Uterus (tissue), 4 donors: ENCODE measurements around the gene AGXT. TPM values are rescaled to one million over a fixed set of nuclear protein-coding genes. Genes with fewer than 3 reads are reported as not detected.

Source experiments
- DNase-seq, 2 donors: peaks; one replicate each; pipeline ENCODE4 v3.0.0-alpha.2; 2019 to 2020
- H3K27ac ChIP-seq, 2 donors: fragments of 200-600 bp; sonication (generic); 1 replicate in 1 of 2; 2 replicates in 1 of 2; pipeline ENCODE4 v1.5.1; 2016 to 2018
- H3K27me3 ChIP-seq, 2 donors: fragments of 200-600 bp; sonication (generic); one replicate each; pipeline ENCODE4 v1.5.1; 2018 to 2019; ENCODE audit warnings: control low read depth in 1 of 2
- H3K36me3 ChIP-seq, 2 donors: fragments of 200-600 bp; sonication (generic); one replicate each; pipeline ENCODE4 v1.5.1; 2019; ENCODE audit warnings: control low read depth in 1 of 2
- H3K4me1 ChIP-seq, 2 donors: fragments of 200-600 bp; sonication (generic); one replicate each; pipeline ENCODE4 v1.5.1; 2018 to 2019; ENCODE audit warnings: control low read depth in 1 of 2
- H3K4me3 ChIP-seq, 2 donors: fragments of 200-600 bp; sonication (generic); 1 replicate in 1 of 2; 2 replicates in 1 of 2; pipeline ENCODE4 v1.5.1; 2018 to 2019; ENCODE audit warnings: mild to moderate bottlenecking in 1 of 2
- H3K9me3 ChIP-seq, 2 donors: fragments of 200-600 bp; sonication (generic); one replicate each; pipeline ENCODE4 v1.5.1; 2019; ENCODE audit warnings: control low read depth in 1 of 2
- POLR2A ChIP-seq, 2 donors: fragments of 450-650 bp; IDR thresholded peaks; one replicate each; pipeline ENCODE4 v1.6.1; 2016; ENCODE audit warnings: antibody characterized with exemption in 2 of 2, mild to moderate bottlenecking in 1 of 2, moderate library complexity in 1 of 2
- intact Hi-C: fragments of 100-400 bp; cut with DNase I; formaldehyde crosslinking; loops from one replicate; pipeline ENCODE4 v1.15.1; 2023; ENCODE audit warnings: low total_unique reads
- total RNA-seq, 4 donors: library from RNA; depleted of rRNA in 3 of 4; stranded (reverse); fragments of >200 nt in 3 of 4; gene quantifications; one replicate each; pipeline versions ENCODE4 v1.1.0 to v1.2.4, GENCODE V29; 2014 to 2023
- TF ChIP-seq, protein P1 (sequence below), 4 experiments: fragments of 200-600 bp in 2 of 4; fragments of 450-650 bp in 2 of 4; sonication (generic) in 2 of 4; IDR thresholded peaks; one replicate each; pipeline ENCODE4 v1.5.1; 2016 to 2019; ENCODE audit warnings: antibody characterized with exemption in 4 of 4, mild to moderate bottlenecking in 2 of 4, moderate library complexity in 1 of 4
- donor health status: DM: yes; HTN: yes; CAD: no.

AGXT gene
- total RNA-seq, 4 donors from 2014 or later: not detected

- no peaks in the 10 kb centered on the region for H3K9me3 ChIP-seq
- TF ChIP-seq POLR2A (IDR thresholded peaks at IDR 0.05): no peak
- TF ChIP-seq, protein P1, sequence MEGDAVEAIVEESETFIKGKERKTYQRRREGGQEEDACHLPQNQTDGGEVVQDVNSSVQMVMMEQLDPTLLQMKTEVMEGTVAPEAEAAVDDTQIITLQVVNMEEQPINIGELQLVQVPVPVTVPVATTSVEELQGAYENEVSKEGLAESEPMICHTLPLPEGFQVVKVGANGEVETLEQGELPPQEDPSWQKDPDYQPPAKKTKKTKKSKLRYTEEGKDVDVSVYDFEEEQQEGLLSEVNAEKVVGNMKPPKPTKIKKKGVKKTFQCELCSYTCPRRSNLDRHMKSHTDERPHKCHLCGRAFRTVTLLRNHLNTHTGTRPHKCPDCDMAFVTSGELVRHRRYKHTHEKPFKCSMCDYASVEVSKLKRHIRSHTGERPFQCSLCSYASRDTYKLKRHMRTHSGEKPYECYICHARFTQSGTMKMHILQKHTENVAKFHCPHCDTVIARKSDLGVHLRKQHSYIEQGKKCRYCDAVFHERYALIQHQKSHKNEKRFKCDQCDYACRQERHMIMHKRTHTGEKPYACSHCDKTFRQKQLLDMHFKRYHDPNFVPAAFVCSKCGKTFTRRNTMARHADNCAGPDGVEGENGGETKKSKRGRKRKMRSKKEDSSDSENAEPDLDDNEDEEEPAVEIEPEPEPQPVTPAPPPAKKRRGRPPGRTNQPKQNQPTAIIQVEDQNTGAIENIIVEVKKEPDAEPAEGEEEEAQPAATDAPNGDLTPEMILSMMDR (IDR thresholded peaks at IDR 0.05): no peak
- H3K36me3 ChIP-seq: no peaks in the 10 kb centered on the region
- no peak overlapping the region for H3K27ac ChIP-seq
- no peaks in the 10 kb centered on the region for H3K27me3 ChIP-seq
- DNase-seq: no peak
- intact Hi-C loops: no loop called here
- no peaks in the 10 kb centered on the region for H3K4me1 ChIP-seq
- H3K4me3 ChIP-seq: no peak overlapping the region
These were observed 6.8 kb downstream of the AGXT start for GRCh38 chr2:240875228-240876034.

DNA sequence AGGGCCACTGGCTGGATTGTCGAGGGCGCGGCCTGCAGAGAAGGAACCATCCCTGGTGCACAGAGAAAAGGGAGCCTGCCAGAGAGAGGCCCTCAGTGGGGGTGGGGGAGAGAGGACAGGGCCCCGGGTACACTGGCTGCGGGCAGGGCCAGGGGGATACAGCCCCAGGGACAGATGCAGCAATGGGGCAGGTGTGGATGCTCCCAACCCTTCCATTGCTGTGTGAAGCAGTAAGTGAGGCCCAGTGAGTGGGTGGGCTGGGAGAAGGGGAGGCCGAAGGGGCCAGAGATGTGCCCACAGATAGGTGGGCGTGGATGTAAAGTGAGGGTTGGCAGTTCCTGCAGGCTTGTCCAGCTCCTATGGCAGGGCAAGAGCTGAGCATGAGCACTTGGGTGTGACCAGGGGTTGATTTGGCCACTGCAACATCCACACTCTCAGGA, 7.4 kb downstream of the AGXT start:
- Histone ChIP-seq H3K27ac (no peak overlapping the region), H3K36me3 (no peaks in the 10 kb centered on the region), H3K9me3 (no peaks in the 10 kb centered on the region), H3K27me3 (no peaks in the 10 kb centered on the region), H3K4me1 (no peaks in the 10 kb centered on the region), H3K4me3 (no peak overlapping the region)
- intact Hi-C loops: no loop called here
- no peak for DNase-seq
- TF ChIP-seq POLR2A (IDR thresholded peaks at IDR 0.05): no peak
- TF ChIP-seq, protein P1 (IDR thresholded peaks at IDR 0.05): no peak

GRCh38 chr2:240876475-240877251, 8.0 kb downstream of the AGXT start:
- no peaks in the 10 kb centered on the region for H3K4me1 ChIP-seq
- DNase-seq: peak in 1 of 2 donors; percentile 8
- no peak for TF ChIP-seq POLR2A (IDR thresholded peaks at IDR 0.05)
- TF ChIP-seq, protein P1 (IDR thresholded peaks at IDR 0.05): no peak
- H3K36me3 ChIP-seq: no peaks in the 10 kb centered on the region
- intact Hi-C loops: no loop called here
- no peaks in the 10 kb centered on the region for H3K9me3 ChIP-seq
- H3K4me3 ChIP-seq: no peak overlapping the region
- no peak overlapping the region for H3K27ac ChIP-seq
- no peaks in the 10 kb centered on the region for H3K27me3 ChIP-seq

DNA sequence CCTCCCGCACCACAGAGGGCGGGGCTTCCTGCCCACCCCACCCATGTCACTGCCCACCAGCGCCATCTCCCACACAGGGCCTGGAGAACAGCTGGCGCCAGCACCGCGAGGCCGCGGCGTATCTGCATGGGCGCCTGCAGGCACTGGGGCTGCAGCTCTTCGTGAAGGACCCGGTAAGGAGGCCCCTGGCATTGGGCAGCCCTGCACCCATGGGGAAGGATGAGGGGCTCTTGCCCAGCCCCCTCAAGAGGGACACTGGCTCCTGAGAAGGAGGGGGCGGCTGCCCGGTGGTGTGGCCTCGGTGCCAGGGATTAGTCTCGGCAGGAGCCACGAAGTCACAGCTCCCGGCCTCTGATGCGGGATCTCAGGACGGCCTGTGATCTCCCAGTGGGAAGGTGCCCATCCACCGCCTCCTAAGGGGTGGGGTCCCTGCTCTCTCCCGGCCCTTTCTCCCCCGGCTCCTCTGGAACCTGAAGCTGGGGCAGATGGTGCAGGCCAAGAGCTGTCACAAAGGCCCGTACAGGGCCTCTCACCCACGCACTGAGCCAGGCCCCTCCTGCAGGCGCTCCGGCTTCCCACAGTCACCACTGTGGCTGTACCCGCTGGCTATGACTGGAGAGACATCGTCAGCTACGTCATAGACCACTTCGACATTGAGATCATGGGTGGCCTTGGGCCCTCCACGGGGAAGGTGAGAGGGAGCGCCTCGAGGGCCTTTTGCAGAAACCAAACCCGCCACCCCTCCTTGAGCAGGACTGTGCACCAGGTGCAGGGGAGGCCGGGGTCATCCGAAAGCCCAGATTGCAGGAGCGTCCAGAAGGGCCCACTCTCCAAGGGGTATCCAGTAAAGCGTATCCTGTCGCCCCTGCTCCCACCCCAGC, 9.1 kb downstream of the AGXT start:
- H3K4me1 ChIP-seq: no peaks in the 10 kb centered on the region
- H3K36me3 ChIP-seq: no peaks in the 10 kb centered on the region
- H3K9me3 ChIP-seq: no peaks in the 10 kb centered on the region
- H3K4me3 ChIP-seq: no peak overlapping the region
- intact Hi-C loops: no loop called here
- no peak overlapping the region for H3K27ac ChIP-seq
- DNase-seq: peak in 1 of 2 donors; percentile 9
- TF ChIP-seq POLR2A (IDR thresholded peaks at IDR 0.05): no peak
- TF ChIP-seq, protein P1 (IDR thresholded peaks at IDR 0.05): no peak
- no peaks in the 10 kb centered on the region for H3K27me3 ChIP-seq
